ENCODE data around the gene CCNT1.
"Not testable (repeated sequence)": the region's sequence is repeated elsewhere in the genome, so short reads cannot be mapped to it uniquely, and the experiment has no call there.

DNA sequence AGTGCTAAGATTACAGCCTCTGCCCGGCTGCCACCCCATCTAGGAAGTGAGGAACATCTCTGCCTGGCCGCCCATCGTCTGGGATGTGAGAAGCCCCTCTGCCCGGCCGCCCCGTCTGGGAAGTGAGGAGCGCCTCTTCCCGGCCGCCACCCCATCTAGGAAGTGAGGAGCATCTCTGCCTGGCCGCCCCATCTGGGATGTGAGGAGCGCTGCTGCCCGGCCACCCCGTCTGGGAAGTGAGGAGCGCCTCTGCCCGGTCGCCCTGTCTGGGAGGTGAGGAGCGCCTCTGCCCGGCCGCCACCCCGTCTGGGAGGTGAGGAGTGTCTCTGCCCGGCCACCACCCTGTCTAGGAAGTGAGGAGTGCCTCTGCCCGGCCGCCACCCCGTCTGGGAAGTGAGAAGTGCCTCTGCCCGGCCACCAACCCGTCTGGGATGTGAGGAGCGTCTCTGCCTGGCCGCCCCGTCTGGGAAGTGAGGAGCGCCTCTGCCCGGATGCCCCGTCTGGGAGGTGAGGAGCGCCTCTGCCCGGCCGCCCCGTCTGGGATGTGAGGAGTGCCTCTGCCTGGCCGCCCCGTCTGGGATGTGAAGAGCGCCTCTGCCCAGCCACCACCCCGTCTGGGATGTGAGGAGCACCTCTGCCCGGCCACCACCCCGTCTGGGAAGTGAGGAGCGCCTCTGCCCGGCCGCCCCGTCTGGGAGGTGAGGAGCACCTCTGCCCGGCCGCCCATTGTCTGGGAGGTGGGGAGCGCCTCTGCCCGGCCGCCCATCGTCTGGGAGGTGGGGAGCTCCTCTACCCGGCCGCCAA is 74.6 kb downstream of the CCNT1 start:
- TF ChIP-seq, protein P1, sequence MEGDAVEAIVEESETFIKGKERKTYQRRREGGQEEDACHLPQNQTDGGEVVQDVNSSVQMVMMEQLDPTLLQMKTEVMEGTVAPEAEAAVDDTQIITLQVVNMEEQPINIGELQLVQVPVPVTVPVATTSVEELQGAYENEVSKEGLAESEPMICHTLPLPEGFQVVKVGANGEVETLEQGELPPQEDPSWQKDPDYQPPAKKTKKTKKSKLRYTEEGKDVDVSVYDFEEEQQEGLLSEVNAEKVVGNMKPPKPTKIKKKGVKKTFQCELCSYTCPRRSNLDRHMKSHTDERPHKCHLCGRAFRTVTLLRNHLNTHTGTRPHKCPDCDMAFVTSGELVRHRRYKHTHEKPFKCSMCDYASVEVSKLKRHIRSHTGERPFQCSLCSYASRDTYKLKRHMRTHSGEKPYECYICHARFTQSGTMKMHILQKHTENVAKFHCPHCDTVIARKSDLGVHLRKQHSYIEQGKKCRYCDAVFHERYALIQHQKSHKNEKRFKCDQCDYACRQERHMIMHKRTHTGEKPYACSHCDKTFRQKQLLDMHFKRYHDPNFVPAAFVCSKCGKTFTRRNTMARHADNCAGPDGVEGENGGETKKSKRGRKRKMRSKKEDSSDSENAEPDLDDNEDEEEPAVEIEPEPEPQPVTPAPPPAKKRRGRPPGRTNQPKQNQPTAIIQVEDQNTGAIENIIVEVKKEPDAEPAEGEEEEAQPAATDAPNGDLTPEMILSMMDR (IDR thresholded peaks at IDR 0.05; ENCODE audit: poor library complexity, severe bottlenecking): not testable (repeated sequence)
- not testable (repeated sequence) for TF ChIP-seq EZH2 (IDR thresholded peaks at IDR 0.05; ENCODE audit: borderline replicate concordance, insufficient read depth, low read length, poor library complexity, severe bottlenecking)
- TF ChIP-seq, protein P2, sequence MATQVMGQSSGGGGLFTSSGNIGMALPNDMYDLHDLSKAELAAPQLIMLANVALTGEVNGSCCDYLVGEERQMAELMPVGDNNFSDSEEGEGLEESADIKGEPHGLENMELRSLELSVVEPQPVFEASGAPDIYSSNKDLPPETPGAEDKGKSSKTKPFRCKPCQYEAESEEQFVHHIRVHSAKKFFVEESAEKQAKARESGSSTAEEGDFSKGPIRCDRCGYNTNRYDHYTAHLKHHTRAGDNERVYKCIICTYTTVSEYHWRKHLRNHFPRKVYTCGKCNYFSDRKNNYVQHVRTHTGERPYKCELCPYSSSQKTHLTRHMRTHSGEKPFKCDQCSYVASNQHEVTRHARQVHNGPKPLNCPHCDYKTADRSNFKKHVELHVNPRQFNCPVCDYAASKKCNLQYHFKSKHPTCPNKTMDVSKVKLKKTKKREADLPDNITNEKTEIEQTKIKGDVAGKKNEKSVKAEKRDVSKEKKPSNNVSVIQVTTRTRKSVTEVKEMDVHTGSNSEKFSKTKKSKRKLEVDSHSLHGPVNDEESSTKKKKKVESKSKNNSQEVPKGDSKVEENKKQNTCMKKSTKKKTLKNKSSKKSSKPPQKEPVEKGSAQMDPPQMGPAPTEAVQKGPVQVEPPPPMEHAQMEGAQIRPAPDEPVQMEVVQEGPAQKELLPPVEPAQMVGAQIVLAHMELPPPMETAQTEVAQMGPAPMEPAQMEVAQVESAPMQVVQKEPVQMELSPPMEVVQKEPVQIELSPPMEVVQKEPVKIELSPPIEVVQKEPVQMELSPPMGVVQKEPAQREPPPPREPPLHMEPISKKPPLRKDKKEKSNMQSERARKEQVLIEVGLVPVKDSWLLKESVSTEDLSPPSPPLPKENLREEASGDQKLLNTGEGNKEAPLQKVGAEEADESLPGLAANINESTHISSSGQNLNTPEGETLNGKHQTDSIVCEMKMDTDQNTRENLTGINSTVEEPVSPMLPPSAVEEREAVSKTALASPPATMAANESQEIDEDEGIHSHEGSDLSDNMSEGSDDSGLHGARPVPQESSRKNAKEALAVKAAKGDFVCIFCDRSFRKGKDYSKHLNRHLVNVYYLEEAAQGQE (IDR thresholded peaks at IDR 0.05; ENCODE audit: borderline replicate concordance): not testable (repeated sequence)
